Neuronal stem cell (in vitro differentiated cells): Measurements from ENCODE around the gene LIPE. TPM values are rescaled to one million over a fixed set of nuclear protein-coding genes. Genes with fewer than 3 reads are reported as not detected.

ENCODE experiments used
- DNase-seq: peaks from one replicate; pipeline ENCODE4 v3.0.0-alpha.2; 2013; ENCODE audit warnings: low spot score
- H2AFZ ChIP-seq: one replicate; pipeline ENCODE4 v1.6.1; 2013; ENCODE audit warnings: mild to moderate bottlenecking, low read length, inconsistent platforms
- H2AK5ac ChIP-seq: 2 replicates; pipeline ENCODE4 v1.6.1; 2013; ENCODE audit warnings: low read depth, mild to moderate bottlenecking, inconsistent platforms, low read length, moderate library complexity, mixed read lengths
- H2BK120ac ChIP-seq: 2 replicates; pipeline ENCODE4 v1.6.1; 2013; ENCODE audit warnings: low read depth, mild to moderate bottlenecking, inconsistent platforms, low read length, moderate library complexity, mixed read lengths
- H2BK12ac ChIP-seq: one replicate; pipeline ENCODE4 v1.6.1; 2013; ENCODE audit warnings: low read length, inconsistent platforms
- H2BK15ac ChIP-seq: 2 replicates; pipeline ENCODE4 v1.6.1; 2013; ENCODE audit warnings: mild to moderate bottlenecking, low read length, inconsistent platforms, mixed read lengths
- H2BK5ac ChIP-seq: one replicate; pipeline ENCODE4 v1.6.1; 2013; ENCODE audit warnings: inconsistent platforms, mild to moderate bottlenecking, low read length, moderate library complexity
- H3K14ac ChIP-seq: one replicate; pipeline ENCODE4 v1.6.1; 2013; ENCODE audit warnings: low read length, inconsistent platforms
- H3K18ac ChIP-seq: 2 replicates; pipeline ENCODE4 v1.6.1; 2013; ENCODE audit warnings: low read length, inconsistent platforms
- H3K23ac ChIP-seq: 2 replicates; pipeline ENCODE4 v1.6.1; 2013; ENCODE audit warnings: low read depth, mild to moderate bottlenecking, mixed read lengths, low read length, inconsistent platforms; ENCODE audit not compliant: poor library complexity
- H3K27ac ChIP-seq: replicated peaks from 3 replicates; pipeline ENCODE4 v1.5.1; 2013; ENCODE audit warnings: low read length, inconsistent platforms
- H3K27me3 ChIP-seq, 3 experiments: 2 replicates each; pipeline ENCODE4 v1.6.1; 2013; ENCODE audit warnings: low read length in 3 of 3, mild to moderate bottlenecking in 2 of 3, inconsistent platforms in 1 of 3, low read depth in 1 of 3, mixed read lengths in 1 of 3, moderate library complexity in 1 of 3; ENCODE audit not compliant: control insufficient read depth in 3 of 3, insufficient read depth in 3 of 3
- H3K36me3 ChIP-seq, 2 donors: replicated peaks in 1 of 2; 2 replicates each; pipeline ENCODE4 v1.6.1; 2013; ENCODE audit warnings: low read length in 2 of 2; ENCODE audit not compliant: control insufficient read depth in 2 of 2, insufficient read depth in 2 of 2
- H3K4ac ChIP-seq: 2 replicates; pipeline ENCODE4 v1.6.1; 2013; ENCODE audit warnings: inconsistent platforms, mild to moderate bottlenecking, low read length, moderate library complexity
- H3K4me1 ChIP-seq, 2 donors: 1 replicate in 1 of 2; 2 replicates in 1 of 2; pipeline ENCODE4 v1.6.1; 2013; ENCODE audit warnings: low read length in 2 of 2, low read depth in 1 of 2; ENCODE audit not compliant: control insufficient read depth in 2 of 2, insufficient read depth in 1 of 2
- H3K4me2 ChIP-seq: one replicate; pipeline ENCODE4 v1.6.1; 2013; ENCODE audit warnings: mild to moderate bottlenecking, low read length, inconsistent platforms; ENCODE audit not compliant: insufficient read depth, poor library complexity, severe bottlenecking
- H3K4me3 ChIP-seq, 2 donors: 2 replicates each; pipeline ENCODE4 v1.5.1; 2013; ENCODE audit warnings: low read length in 2 of 2, mild to moderate bottlenecking in 2 of 2, inconsistent platforms in 1 of 2, moderate library complexity in 1 of 2
- H3K79me1 ChIP-seq: one replicate; pipeline ENCODE4 v1.6.1; 2013; ENCODE audit warnings: low read depth, mild to moderate bottlenecking, inconsistent platforms, low read length, moderate library complexity
- H3K9ac ChIP-seq: one replicate; pipeline ENCODE4 v1.6.1; 2013; ENCODE audit warnings: mild to moderate bottlenecking, low read depth, low read length, inconsistent platforms; ENCODE audit not compliant: poor library complexity
- H3K9me3 ChIP-seq, 2 donors: replicated peaks in 1 of 2; 2 replicates each; pipeline versions ENCODE3 to v1.6.1; 2013; ENCODE audit warnings: low read length in 2 of 2, mild to moderate bottlenecking in 2 of 2, inconsistent platforms in 1 of 2, low read depth in 1 of 2, mixed read lengths in 1 of 2, moderate library complexity in 1 of 2; ENCODE audit not compliant: control insufficient read depth in 2 of 2, insufficient read depth in 1 of 2
- H4K8ac ChIP-seq: one replicate; pipeline ENCODE4 v1.6.1; 2013; ENCODE audit warnings: low read depth, mild to moderate bottlenecking, inconsistent platforms, low read length, moderate library complexity
- H4K91ac ChIP-seq: one replicate; pipeline ENCODE4 v1.6.1; 2013; ENCODE audit warnings: low read length, low read depth, mild to moderate bottlenecking, inconsistent platforms; ENCODE audit not compliant: poor library complexity
- WGBS, 2 donors: extraction: QIAGEN DNeasy Blood & Tissue Kit; methylation state at CpG; one replicate each; pipeline ENCODE4 v1.1.7; 2013; ENCODE audit warnings: missing lambda C conversion rate in 2 of 2, mixed read lengths in 1 of 2; ENCODE audit not compliant: insufficient read length in 2 of 2, insufficient replicate concordance in 1 of 2; ENCODE audit errors: extremely low coverage in 2 of 2; 5-methylcytosine and 5-hydroxymethylcytosine counted together
- polyA plus RNA-seq, 2 experiments: library from polyadenylated mRNA; stranded (reverse); fragments of 200-250 nt; gene quantifications; one replicate each; pipeline ENCODE4 v1.2.3, GENCODE V29; 2013

Gene LIPE, protein sequence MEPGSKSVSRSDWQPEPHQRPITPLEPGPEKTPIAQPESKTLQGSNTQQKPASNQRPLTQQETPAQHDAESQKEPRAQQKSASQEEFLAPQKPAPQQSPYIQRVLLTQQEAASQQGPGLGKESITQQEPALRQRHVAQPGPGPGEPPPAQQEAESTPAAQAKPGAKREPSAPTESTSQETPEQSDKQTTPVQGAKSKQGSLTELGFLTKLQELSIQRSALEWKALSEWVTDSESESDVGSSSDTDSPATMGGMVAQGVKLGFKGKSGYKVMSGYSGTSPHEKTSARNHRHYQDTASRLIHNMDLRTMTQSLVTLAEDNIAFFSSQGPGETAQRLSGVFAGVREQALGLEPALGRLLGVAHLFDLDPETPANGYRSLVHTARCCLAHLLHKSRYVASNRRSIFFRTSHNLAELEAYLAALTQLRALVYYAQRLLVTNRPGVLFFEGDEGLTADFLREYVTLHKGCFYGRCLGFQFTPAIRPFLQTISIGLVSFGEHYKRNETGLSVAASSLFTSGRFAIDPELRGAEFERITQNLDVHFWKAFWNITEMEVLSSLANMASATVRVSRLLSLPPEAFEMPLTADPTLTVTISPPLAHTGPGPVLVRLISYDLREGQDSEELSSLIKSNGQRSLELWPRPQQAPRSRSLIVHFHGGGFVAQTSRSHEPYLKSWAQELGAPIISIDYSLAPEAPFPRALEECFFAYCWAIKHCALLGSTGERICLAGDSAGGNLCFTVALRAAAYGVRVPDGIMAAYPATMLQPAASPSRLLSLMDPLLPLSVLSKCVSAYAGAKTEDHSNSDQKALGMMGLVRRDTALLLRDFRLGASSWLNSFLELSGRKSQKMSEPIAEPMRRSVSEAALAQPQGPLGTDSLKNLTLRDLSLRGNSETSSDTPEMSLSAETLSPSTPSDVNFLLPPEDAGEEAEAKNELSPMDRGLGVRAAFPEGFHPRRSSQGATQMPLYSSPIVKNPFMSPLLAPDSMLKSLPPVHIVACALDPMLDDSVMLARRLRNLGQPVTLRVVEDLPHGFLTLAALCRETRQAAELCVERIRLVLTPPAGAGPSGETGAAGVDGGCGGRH
- polyA plus RNA-seq (2013, experiment 1 of 2), result 10.6 TPM
- polyA plus RNA-seq (2013, experiment 2 of 2), result 10.0 TPM

DNA sequence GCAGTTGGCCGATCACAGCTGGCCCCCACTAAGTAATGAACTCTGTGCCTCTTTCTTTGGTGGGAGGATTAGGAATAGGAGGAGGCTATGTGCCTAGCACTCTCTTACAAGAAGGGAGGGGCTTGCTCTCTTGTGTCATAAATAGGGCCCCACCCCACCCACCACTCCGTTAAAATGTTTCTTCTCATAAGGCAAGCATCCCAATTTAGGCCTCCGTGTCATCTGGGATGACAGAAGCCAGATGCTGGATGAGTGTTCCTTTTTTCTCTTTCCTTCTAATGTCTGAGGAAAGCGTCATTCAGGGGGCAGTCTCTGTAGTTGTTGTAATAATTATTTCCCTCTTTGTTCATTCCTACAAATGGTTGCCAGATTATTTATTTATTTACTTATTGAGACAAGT lies at the start of gene LIPE:
LIPE (minus strand) TSS at position 76 of the 400 bp plus-strand sequence. CDS start 239 bp downstream, outside the sequence.
- Histone ChIP-seq H3K4me1 (peaks cover 6 to 13% of the 10 kb centered on the region in 2 donors), H3K4ac (no peak within 1 kb of the TSS), H2AFZ (no peak within 1 kb of the TSS), H3K9me3 (peaks cover 0 to 6% of the 10 kb centered on the region in 2 donors), H3K9ac (no peak within 1 kb of the TSS), H2AK5ac (no peak within 1 kb of the TSS), H4K8ac (no peak within 1 kb of the TSS), H3K79me1 (no peaks in the 10 kb centered on the region), H3K27me3 (peaks cover 0 to 11% (median 0%) of the 10 kb centered on the region in 3 experiments), H3K18ac (no peak within 1 kb of the TSS), H3K4me2 (no peak within 1 kb of the TSS), H3K14ac (no peak within 1 kb of the TSS), H2BK12ac (peak within 1 kb of the TSS; percentile 8), H3K4me3 (no peak within 1 kb of the TSS), H3K23ac (no peak within 1 kb of the TSS), H3K36me3 (no peaks in the 10 kb centered on the region), H4K91ac (no peak within 1 kb of the TSS), H2BK120ac (no peak within 1 kb of the TSS), H3K27ac (no peak within 1 kb of the TSS), H2BK5ac (no peak within 1 kb of the TSS), H2BK15ac (no peak within 1 kb of the TSS)
- WGBS, 2 donors, result no CpG with 5 or more reads among the region's 4 CpGs
- no peak for DNase-seq

DNA sequence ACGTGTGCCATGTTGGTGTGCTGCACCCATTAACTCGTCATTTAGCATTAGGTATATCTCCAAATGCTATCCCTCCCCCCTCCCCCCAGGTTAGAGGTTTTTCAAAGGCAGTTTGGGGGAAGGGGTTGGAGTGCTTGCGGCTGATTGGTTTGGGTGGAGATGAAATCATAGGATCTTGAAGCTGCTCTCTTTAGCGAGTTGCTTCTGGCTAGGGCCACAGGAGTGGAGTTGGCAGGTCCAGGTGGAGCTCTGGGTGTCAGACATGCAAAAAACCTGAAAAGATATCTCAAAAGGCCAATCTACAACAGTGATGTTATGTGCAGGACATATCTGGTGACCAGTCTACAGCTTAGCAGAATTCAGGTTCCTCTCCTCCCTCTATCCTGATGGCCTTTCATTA lies 48.2 kb upstream of the LIPE start:
- no peaks in the 10 kb centered on the region for H3K9me3 ChIP-seq
- H2BK5ac ChIP-seq, result no peak overlapping the region
- H3K27ac ChIP-seq, result no peak overlapping the region
- H3K9ac ChIP-seq, result no peak overlapping the region
- no peak overlapping the region for H2AK5ac ChIP-seq
- no peak overlapping the region for H4K91ac ChIP-seq
- no peak overlapping the region for H2BK120ac ChIP-seq
- H3K4ac ChIP-seq, result no peak overlapping the region
- no peak overlapping the region for H2AFZ ChIP-seq
- no peak overlapping the region for H3K14ac ChIP-seq
- no peak overlapping the region for H3K4me2 ChIP-seq
- H3K79me1 ChIP-seq, result no peaks in the 10 kb centered on the region
- no peak overlapping the region for H3K18ac ChIP-seq
- H2BK12ac ChIP-seq, result no peak overlapping the region
- H3K36me3 ChIP-seq, result no peaks in the 10 kb centered on the region
- H2BK15ac ChIP-seq, result no peak overlapping the region
- H3K4me3 ChIP-seq, result no peak overlapping the region
- no peak overlapping the region for H4K8ac ChIP-seq
- H3K4me1 ChIP-seq, result peaks cover 3 to 10% of the 10 kb centered on the region in 2 donors
- no CpG with 5 or more reads among the region's 4 CpGs for WGBS, 2 donors
- DNase-seq, result no peak
- no peak overlapping the region for H3K23ac ChIP-seq
- H3K27me3 ChIP-seq, result no peaks in the 10 kb centered on the region

DNA sequence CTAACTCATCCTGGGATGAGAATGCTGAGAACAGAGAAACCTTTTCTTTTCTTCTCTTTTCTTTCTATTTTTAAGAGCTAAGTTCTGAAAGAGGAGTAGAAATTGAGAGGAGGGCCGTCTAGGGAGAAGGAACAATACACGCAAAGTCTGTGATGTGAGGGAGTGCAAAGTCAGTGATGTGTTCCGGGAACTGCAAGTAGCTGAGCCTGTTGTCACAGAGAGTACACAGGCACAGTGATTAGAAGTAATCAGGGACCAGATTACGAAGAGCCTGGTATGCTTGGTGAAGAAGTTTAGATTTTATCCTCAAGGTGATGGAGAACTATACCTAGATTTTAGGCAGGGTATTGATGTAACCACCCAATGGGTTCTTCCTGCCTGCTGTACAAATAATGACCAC lies 47.6 kb upstream of the LIPE start:
- H2AFZ ChIP-seq, result peak overlapping the region; percentile 51
- H2BK12ac ChIP-seq, result no peak overlapping the region
- no CpG with 5 or more reads among the region's 4 CpGs for WGBS, 2 donors
- peaks cover 3 to 10% of the 10 kb centered on the region in 2 donors for H3K4me1 ChIP-seq
- H3K9me3 ChIP-seq, result no peaks in the 10 kb centered on the region
- DNase-seq, result no peak
- no peak overlapping the region for H2BK120ac ChIP-seq
- no peak overlapping the region for H2AK5ac ChIP-seq
- no peaks in the 10 kb centered on the region for H3K36me3 ChIP-seq
- no peak overlapping the region for H2BK15ac ChIP-seq
- no peak overlapping the region for H3K4me3 ChIP-seq
- H4K8ac ChIP-seq, result no peak overlapping the region
- H3K14ac ChIP-seq, result no peak overlapping the region
- H3K79me1 ChIP-seq, result no peaks in the 10 kb centered on the region
- H2BK5ac ChIP-seq, result no peak overlapping the region
- H3K23ac ChIP-seq, result no peak overlapping the region
- H3K27ac ChIP-seq, result no peak overlapping the region
- no peak overlapping the region for H4K91ac ChIP-seq
- no peak overlapping the region for H3K18ac ChIP-seq
- H3K4ac ChIP-seq, result no peak overlapping the region
- H3K27me3 ChIP-seq, result no peaks in the 10 kb centered on the region
- H3K9ac ChIP-seq, result no peak overlapping the region
- no peak overlapping the region for H3K4me2 ChIP-seq
